Activated CD8-positive, alpha-beta memory T cell treated with anti-CD3 and anti-CD28 coated beads, Interleukin-2, amount 10 ng/mL, durations not matched to agents 7 days and 5 days (primary cell): ENCODE measurements around the gene BLCAP. TPM values are rescaled to one million over a fixed set of nuclear protein-coding genes. Genes with fewer than 3 reads are reported as not detected.

Experiments used
- ATAC-seq: fragments of 150-1000 bp; cut with Tn5 transposase; one replicate; pipeline ENCODE4 v1.10.0; 2021; ENCODE audit warnings: moderate library complexity
- CTCF ChIA-PET: fragments of 350-600 bp; sonication (Branson Sonifier 250); formaldehyde crosslinking; loops from one replicate; lab custom pipeline; 2021; ENCODE audit warnings: antibody characterized with exemption; lab: Charles Lee
- DNase-seq: peaks from one replicate; pipeline ENCODE4 v3.0.0-alpha.2; 2020
- H3K27ac Mint-ChIP-seq: one replicate; pipeline ENCODE4 v1.8.0; 2021; ENCODE audit warnings: mild to moderate bottlenecking, mixed read lengths
- H3K27me3 Mint-ChIP-seq: one replicate; pipeline ENCODE4 v1.8.0; 2021; ENCODE audit warnings: mixed read lengths
- H3K36me3 Mint-ChIP-seq: one replicate; pipeline ENCODE4 v1.8.0; 2021; ENCODE audit warnings: mild to moderate bottlenecking, mixed read lengths
- H3K4me1 Mint-ChIP-seq: one replicate; pipeline ENCODE4 v1.8.0; 2021; ENCODE audit warnings: mixed read lengths
- H3K4me3 Mint-ChIP-seq: one replicate; pipeline ENCODE4 v1.8.0; 2021; ENCODE audit warnings: mild to moderate bottlenecking, moderate library complexity, mixed read lengths
- H3K9me3 Mint-ChIP-seq: one replicate; pipeline ENCODE4 v1.8.0; 2022; ENCODE audit warnings: low read depth, mixed read lengths
- total RNA-seq, 2 experiments: library from RNA; stranded (reverse); gene quantifications; one replicate each; pipeline ENCODE4 v1.2.3, GENCODE V29; 2021

BLCAP gene
- total RNA-seq, 2 experiments from 2014 or later, result 32.0 to 36.3 TPM

DNA sequence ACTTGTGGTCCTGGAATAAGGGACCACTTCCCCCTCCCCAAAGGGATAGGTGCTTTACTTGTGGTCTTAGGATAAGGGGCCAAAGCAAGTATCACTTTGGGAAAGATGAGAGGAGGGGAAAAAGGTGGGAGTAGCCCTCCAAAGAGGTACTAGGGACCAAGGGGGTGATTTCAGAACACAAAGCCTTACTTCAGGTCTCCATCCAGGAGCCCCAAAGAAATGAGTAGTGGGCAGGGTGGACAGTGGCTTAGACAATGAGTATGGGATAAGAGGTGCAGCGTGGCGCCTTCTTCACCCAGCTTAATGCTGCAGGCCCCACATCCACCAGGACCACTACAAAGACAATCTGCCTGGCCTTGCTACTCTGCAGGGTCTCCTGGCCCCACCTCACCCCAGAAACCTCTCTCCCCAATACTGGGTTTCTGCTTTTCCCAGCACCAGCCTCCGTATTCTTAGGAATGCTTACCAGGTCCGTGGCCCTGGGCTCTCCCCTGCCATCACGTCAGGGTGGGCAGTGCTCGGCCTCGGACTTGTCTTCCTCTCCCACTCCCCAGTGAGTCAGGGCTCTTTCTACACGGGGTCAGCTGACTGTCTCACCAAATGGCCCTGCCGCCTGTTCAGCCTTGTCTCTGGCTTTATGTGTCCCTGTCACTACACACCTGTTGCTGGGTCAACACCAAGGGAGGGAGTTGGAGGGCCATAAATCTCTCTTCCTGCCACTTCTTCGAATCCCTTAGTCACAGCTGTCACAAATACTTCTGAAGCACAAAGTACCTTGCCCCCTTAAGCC, 3.6 kb downstream of the BLCAP start:
- peaks cover 3% of the 10 kb centered on the region for H3K36me3 Mint-ChIP-seq
- H3K9me3 Mint-ChIP-seq, result no peaks in the 10 kb centered on the region
- H3K27ac Mint-ChIP-seq, result no peak overlapping the region
- peaks cover 8% of the 10 kb centered on the region for H3K27me3 Mint-ChIP-seq
- DNase-seq, result no peak
- peaks cover 40% of the 10 kb centered on the region for H3K4me1 Mint-ChIP-seq
- H3K4me3 Mint-ChIP-seq, result no peak overlapping the region
- no peak for ATAC-seq
- CTCF ChIA-PET, result no interaction called here

DNA sequence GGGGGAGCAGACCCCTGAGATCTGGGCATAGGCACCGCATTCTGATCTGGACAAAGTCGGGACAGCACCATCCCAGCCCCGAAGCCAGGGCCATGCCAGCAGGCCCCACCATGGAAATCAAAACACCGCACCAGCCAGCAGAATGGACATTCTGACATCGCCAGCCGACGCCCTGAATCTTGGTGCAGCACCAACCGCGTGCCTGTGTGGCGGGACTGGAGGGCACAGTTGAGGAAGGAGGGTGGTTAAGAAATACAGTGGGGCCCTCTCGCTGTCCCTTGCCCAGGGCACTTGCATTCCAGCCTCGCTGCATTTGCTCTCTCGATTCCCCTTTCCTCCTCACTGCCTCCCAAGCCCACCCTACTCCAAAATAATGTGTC, 4.7 kb downstream of the BLCAP start:
- ATAC-seq, result no peak
- H3K27ac Mint-ChIP-seq, result no peak overlapping the region

DNA sequence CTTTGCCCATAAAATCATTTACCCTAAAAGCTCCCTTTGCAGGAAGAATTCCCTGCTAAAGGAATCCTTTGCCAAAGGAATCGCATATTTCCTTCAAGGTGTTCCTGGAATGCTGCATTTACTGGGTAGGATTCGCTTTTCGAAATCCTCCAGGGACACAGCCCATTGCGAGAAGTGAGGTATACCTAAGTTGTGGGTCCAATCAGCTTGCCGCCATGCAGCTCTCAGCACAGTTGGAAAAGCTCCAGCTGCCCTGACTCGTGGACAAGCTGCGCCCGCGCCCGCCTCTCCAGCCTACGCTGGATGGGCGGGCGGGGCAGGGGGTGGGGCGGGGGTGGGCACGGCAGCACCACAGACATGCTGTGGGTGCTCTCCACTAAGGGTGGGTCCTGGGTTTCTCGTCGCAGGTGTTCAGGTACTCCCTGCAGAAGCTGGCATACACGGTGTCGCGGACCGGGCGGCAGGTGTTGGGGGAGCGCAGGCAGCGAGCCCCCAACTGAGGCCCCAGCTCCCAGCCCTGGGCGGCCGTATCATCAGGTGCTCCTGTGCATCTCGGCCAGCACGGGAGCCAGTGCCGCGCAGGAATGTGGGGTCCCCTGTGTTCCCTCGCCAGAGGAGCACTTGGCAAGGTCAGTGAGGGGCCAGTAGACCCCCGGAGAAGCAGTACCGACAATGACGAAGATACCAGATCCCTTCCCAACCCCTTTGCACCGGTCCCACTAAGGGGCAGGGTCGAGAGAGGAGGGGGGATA, 5.2 kb downstream of the BLCAP start:
- no peak overlapping the region for H3K4me3 Mint-ChIP-seq
- H3K4me1 Mint-ChIP-seq, result peaks cover 31% of the 10 kb centered on the region
- no peaks in the 10 kb centered on the region for H3K9me3 Mint-ChIP-seq
- no peak overlapping the region for H3K27ac Mint-ChIP-seq
- H3K27me3 Mint-ChIP-seq, result peaks cover 8% of the 10 kb centered on the region
- CTCF ChIA-PET, result interaction anchor here (0.7 kb wide), 1 partner anchor 254 kb away, joined by 3 read pairs; no protein-coding TSS in a partner anchor
- no peak for ATAC-seq
- DNase-seq, result no peak
- peaks cover 3% of the 10 kb centered on the region for H3K36me3 Mint-ChIP-seq

More for the DNA sequence above, 4.7 kb downstream of the BLCAP start:
- Mint-ChIP-seq H3K4me3 (no peak overlapping the region), H3K36me3 (peaks cover 3% of the 10 kb centered on the region), H3K4me1 (peaks cover 33% of the 10 kb centered on the region), H3K9me3 (no peaks in the 10 kb centered on the region), H3K27me3 (peaks cover 8% of the 10 kb centered on the region)
- no peak for DNase-seq
- CTCF ChIA-PET, result no interaction called here

DNA sequence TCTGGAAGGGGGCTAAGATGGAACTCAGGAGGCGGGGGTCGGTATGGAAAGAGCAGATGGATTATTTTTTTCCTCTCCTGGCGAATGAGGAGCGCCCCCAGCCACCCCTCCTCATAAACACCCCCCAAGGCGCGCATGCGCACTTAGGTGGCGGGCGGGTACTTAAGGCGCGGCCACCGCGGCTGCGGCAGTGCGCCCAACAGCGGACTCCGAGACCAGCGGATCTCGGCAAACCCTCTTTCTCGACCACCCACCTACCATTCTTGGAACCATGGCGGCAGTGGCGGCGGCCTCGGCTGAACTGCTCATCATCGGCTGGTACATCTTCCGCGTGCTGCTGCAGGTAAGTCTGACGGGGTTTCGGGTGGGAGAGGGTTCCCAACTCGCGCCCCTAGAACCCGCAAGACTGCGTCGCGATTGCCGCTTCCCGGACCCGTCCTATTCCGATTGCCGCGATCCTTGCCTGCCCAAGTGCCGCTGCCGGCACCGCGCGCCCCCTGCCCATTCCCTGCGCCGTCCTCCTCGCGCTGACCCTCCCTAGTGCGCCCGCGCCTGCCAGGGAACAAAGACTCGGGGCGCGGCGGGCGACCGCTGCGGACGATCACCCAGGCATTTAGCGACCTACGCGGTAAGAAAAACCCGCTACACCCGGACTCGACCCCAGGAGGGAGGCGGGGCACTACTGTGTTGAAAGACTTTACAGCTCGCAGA, 6.5 kb downstream of the BLCAP start, which contains the start of gene NNAT:
TSS of gene NNAT (plus strand) at position 190 of the 711 bp plus-strand sequence. CDS start at position 272, 82 bp downstream.
- H3K36me3 Mint-ChIP-seq, result peaks cover 3% of the 10 kb centered on the region
- CTCF ChIA-PET, result interaction anchor here (0.7 to 1.4 kb wide), 2 partner anchors 20 to 252 kb away, joined by 3 read pairs; no protein-coding TSS in a partner anchor
- peaks cover 25% of the 10 kb centered on the region for H3K4me1 Mint-ChIP-seq
- H3K27ac Mint-ChIP-seq, result no peak within 1 kb of the TSS
- H3K9me3 Mint-ChIP-seq, result no peaks in the 10 kb centered on the region
- peak within 1 kb of the TSS; percentile 29 for H3K4me3 Mint-ChIP-seq
- H3K27me3 Mint-ChIP-seq, result peaks cover 8% of the 10 kb centered on the region
- DNase-seq (no peak), ATAC-seq (no peak)

DNA sequence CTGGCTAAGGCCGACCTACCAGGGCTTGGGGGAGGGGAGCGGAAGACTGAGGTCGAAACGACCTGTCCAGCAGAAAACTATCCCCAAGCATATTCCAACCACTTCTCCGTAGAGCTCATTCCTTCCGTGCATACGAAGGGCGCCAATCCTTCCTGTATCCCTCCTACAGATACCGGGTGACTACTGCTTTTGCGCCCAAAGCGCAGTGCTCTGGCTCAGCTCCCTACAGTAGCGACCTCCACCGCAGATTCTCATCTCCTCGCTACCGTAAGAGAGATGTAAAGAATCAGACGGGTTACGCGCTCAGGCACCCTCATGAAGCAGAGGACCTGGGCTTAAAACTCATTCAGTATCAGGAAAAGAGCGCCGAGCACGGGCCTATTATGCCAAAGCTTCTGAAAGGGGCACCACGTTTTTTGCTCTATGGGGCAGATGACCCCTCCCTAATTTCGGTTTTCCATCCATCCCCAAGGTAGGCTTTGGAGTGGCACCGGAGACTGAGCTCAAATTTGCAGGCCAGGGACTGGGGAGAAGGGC, 7.2 kb downstream of the BLCAP start:
- no peak overlapping the region for H3K27ac Mint-ChIP-seq
- peaks cover 3% of the 10 kb centered on the region for H3K36me3 Mint-ChIP-seq
- DNase-seq (no peak), ATAC-seq (no peak)
- peaks cover 18% of the 10 kb centered on the region for H3K4me1 Mint-ChIP-seq
- peaks cover 8% of the 10 kb centered on the region for H3K27me3 Mint-ChIP-seq
- no peak overlapping the region for H3K4me3 Mint-ChIP-seq
- CTCF ChIA-PET, result interaction anchor here (1.4 kb wide), 1 partner anchor 20 kb away, joined by 3 read pairs; no protein-coding TSS in a partner anchor
- no peaks in the 10 kb centered on the region for H3K9me3 Mint-ChIP-seq

DNA sequence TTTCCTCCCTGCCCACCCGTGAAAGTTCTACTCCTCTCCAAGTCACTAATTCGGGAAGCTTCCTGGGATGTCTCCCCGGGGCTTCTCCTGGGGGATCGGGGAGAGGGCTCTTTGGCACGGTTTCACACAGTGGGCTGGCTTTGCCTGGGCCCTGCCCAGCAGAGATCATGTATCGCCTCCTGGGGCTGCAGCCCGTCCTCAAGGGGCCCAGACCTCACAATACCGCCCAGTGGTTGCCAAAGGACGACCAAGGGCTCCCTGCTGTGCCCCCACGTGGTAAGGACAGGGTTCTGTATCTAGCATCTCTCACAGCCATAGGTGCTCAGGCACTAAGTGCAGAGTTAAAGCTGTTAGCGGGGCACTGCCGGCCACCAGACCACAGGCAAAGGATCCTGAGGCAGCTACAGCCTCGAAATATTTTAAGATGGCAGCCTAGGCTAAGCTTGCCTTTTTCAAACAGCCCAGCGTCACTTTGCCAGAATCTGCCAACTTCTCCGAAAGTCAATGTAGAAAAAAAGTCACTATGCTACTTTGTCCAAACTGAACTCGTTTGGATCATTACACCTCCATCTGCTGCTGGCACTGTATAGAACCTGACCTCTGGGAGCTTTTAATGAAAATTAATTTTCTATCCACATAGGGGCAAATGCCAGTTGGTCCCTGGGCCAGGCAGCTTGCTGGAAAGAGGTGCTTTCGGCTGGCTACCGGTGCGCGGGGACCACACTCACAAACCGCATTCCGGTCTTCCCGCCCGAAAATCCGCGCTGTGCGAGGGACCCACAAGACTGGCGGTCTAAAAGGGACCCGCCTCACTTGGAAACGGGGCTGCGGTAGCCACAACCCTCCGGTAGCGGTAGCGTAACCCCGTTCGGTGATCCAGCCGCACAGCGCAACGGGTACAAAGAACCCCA, 7.9 kb downstream of the BLCAP start:
- Mint-ChIP-seq H3K27me3 (peaks cover 8% of the 10 kb centered on the region), H3K4me3 (no peak overlapping the region), H3K4me1 (peaks cover 11% of the 10 kb centered on the region), H3K27ac (no peak overlapping the region), H3K9me3 (no peaks in the 10 kb centered on the region), H3K36me3 (peaks cover 3% of the 10 kb centered on the region)
- CTCF ChIA-PET, result interaction anchor here (1.3 to 1.4 kb wide), 2 partner anchors 15 to 19 kb away, joined by 3 read pairs; no protein-coding TSS in a partner anchor
- DNase-seq (no peak), ATAC-seq (no peak)

DNA sequence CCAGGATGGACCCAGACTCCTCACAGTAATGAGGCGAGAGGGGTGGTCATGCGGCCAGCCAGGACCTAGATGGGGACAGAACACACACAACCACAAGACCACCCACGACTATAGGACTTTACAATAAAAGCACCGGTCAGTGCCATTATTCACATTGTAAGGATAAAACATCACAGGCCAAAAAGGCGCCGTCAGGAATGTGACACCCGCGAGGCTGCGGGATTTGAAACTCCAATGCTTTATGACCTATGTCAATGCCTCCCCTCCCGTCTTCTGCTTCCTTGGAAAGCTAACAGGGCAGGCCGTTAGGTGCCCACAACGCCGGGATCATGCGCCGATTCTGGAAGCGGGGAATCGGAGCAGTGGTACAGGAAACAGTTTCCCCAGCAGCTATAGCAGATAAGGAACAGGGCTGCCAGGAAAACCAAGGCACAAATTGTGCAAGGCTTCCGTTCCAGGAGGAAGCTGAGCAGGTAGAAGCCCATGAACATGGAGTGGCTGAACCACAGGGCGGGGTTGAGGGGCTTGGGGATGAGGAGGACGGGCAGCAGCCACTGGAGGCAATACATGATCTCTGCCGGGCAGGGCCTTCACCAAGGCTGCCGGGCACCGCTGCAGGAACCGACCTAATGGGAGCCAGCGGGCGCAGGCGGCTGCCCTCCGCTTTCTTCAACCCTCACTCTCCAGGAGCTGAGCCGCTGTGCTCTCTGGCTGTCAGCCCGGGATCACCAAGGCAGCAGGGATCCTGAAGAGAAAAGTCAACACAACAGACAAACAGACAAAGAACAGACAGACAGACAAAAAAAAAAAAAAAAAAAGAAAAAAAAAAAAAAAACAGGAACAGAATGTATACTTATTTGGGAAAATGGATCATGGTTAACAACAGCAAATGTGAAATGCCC, 8.8 kb downstream of the BLCAP start:
- no peaks in the 10 kb centered on the region for H3K9me3 Mint-ChIP-seq
- no peak overlapping the region for H3K4me3 Mint-ChIP-seq
- peaks cover 3% of the 10 kb centered on the region for H3K4me1 Mint-ChIP-seq
- ATAC-seq (no peak), DNase-seq (no peak)
- peaks cover 3% of the 10 kb centered on the region for H3K36me3 Mint-ChIP-seq
- H3K27me3 Mint-ChIP-seq, result peaks cover 8% of the 10 kb centered on the region
- CTCF ChIA-PET, result interaction anchor here (1.3 kb wide), 1 partner anchor 16 kb away, joined by 3 read pairs; no protein-coding TSS in a partner anchor
- H3K27ac Mint-ChIP-seq, result peak overlapping the region; percentile 17

DNA sequence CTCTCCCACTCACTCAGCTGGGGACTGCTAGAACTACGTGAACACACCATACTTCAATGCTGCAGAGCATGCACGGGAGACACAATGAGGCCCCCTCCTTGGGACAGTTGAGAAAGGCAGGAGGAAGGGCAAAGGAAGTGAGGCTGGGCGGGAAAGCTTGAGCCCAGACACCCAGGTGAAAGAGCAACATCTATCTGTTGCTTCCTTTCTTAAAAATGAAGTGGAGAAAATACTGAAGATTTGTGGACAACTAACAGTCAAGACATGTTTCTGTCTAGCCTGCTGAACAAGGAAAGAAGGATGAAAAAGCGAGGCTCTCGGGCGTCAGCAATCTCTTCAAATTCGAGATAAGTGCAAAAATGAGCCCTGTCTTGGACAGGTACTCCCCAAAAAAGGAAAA, 9.6 kb downstream of the BLCAP start:
- Mint-ChIP-seq H3K27ac (no peak overlapping the region), H3K36me3 (peaks cover 2% of the 10 kb centered on the region), H3K9me3 (no peaks in the 10 kb centered on the region), H3K4me3 (no peak overlapping the region), H3K27me3 (peaks cover 8% of the 10 kb centered on the region), H3K4me1 (peaks cover 1% of the 10 kb centered on the region)
- ATAC-seq, result no peak
- DNase-seq, result no peak
- CTCF ChIA-PET, result no interaction called here

DNA sequence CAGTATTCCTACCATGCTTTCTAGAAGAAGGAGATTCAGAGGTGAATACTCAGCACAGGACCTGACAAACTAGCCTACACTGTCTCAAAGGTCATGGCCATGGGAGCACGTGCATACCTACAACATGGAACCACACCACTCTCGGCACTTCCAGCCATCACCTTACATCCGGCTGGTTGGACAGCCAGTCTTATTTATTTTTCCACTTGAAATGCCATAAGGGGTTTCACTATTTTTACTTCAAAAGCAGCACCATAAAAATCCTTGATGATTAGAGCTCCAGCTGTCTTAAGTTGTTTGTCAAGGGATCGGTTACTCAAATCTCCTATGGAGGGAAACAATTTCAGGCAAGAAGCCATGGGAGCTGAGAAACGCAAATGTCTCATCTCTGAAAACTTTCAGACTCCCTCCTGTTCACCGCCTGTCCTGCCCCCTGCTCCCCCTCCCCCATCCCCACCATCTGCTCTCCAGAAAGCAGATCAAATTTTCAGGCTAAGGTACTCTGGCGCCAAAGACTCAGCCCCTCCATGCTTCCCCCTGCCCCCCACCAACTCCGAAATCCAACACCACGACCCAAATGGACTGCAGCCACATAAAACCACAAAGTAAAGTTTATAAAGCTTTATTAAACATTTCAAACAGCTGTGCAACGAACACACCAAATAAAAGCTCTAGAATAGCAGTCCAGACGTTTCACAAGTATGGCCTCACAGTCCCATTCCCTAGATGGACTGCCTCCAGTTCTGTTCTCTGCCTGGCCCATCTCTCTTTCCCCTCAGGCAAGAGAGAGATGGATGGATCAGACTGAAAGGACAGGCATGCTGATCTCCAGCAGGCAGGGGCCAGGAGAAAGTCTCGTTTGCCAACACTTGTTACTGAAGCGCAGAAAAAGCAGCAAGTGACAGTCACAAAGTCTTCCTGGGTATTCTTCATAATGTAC, 10.6 kb downstream of the BLCAP start:
- DNase-seq (no peak), ATAC-seq (no peak)
- H3K4me3 Mint-ChIP-seq, result no peak overlapping the region
- H3K36me3 Mint-ChIP-seq, result peaks cover 2% of the 10 kb centered on the region
- H3K27me3 Mint-ChIP-seq, result peaks cover 8% of the 10 kb centered on the region
- H3K4me1 Mint-ChIP-seq, result peaks cover 1% of the 10 kb centered on the region
- CTCF ChIA-PET, result interaction anchor here (0.7 kb wide), 1 partner anchor 47 kb away, joined by 3 read pairs; no protein-coding TSS in a partner anchor
- H3K9me3 Mint-ChIP-seq, result no peaks in the 10 kb centered on the region
- H3K27ac Mint-ChIP-seq, result no peak overlapping the region

DNA sequence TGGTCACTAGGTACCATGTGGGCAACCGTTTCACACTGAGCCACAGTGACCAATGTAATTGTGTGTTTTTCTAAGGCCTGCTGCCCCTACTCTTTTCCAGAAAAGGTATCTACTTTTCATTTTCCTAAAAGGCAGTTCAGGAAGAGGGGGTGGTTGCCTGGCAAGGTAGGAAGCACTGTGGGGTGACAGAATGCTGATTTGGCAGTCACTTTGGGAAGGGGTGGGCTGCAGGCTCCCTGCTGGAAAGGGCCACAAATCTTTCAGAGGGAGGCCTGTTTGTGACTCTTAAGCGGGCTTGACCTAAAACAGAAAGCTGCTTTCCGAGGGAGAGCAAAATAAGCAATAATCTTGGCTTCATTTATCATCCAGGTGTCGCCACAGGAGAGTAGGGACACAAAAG, 11.8 kb downstream of the BLCAP start:
- DNase-seq (no peak), ATAC-seq (no peak)
- no peaks in the 10 kb centered on the region for H3K9me3 Mint-ChIP-seq
- CTCF ChIA-PET, result no interaction called here
- peaks cover 2% of the 10 kb centered on the region for H3K36me3 Mint-ChIP-seq
- peaks cover 3% of the 10 kb centered on the region for H3K27me3 Mint-ChIP-seq
- no peaks in the 10 kb centered on the region for H3K4me1 Mint-ChIP-seq
- no peak overlapping the region for H3K4me3 Mint-ChIP-seq
- no peak overlapping the region for H3K27ac Mint-ChIP-seq
